Stimulated activated CD4-positive, alpha-beta T cell treated with anti-CD3 and anti-CD28 coated beads, Interleukin-4, amount 100 ng/mL, for 48 hours (primary cell): Measurements from ENCODE around the gene PREX1.

Experiments used
- DNase-seq, 2 donors: peaks; one replicate each; pipeline ENCODE4 v3.0.0-alpha.2; 2020; ENCODE audit warnings: low read depth in 2 of 2

The PREX1 gene

GRCh38 chr20:48683467-48684175, 144.2 kb downstream of the PREX1 start:
- no peak for DNase-seq

- DNase-seq: no peak
Observed at GRCh38 chr20:48682529-48683363, 145.1 kb downstream of the PREX1 start.

GRCh38 chr20:48681873-48682426, 145.8 kb downstream of the PREX1 start:
- DNase-seq: no peak

GRCh38 chr20:48681201-48681872, 146.5 kb downstream of the PREX1 start:
- DNase-seq: no peak

- no peak for DNase-seq
Observed at GRCh38 chr20:48680650-48681049, 147.1 kb downstream of the PREX1 start.

GRCh38 chr20:48679599-48679998, 148.2 kb downstream of the PREX1 start:
- DNase-seq: no peak

- DNase-seq: no peak
Observed at GRCh38 chr20:48679011-48679410, 148.8 kb downstream of the PREX1 start.

- no peak for DNase-seq
Observed at GRCh38 chr20:48678421-48678820, 149.4 kb downstream of the PREX1 start.

- DNase-seq: no peak
Observed at GRCh38 chr20:48676795-48677460, 150.9 kb downstream of the PREX1 start.

GRCh38 chr20:48676125-48676524, 151.7 kb downstream of the PREX1 start:
- DNase-seq: no peak

GRCh38 chr20:48674461-48674860, 153.3 kb downstream of the PREX1 start:
- no peak for DNase-seq

- no peak for DNase-seq
Observed at GRCh38 chr20:48673507-48673906, 154.3 kb downstream of the PREX1 start.

GRCh38 chr20:48672324-48672723, 155.5 kb downstream of the PREX1 start:
- no peak for DNase-seq

- no peak for DNase-seq
Observed at GRCh38 chr20:48671141-48671540, 156.7 kb downstream of the PREX1 start.

- DNase-seq: no peak
Observed at GRCh38 chr20:48669946-48670605, 157.7 kb downstream of the PREX1 start.

GRCh38 chr20:48668451-48668946, 159.3 kb downstream of the PREX1 start:
- DNase-seq: no peak

GRCh38 chr20:48667889-48668413, 159.8 kb downstream of the PREX1 start:
- no peak for DNase-seq

GRCh38 chr20:48667481-48667880, 160.3 kb downstream of the PREX1 start:
- DNase-seq: no peak

- DNase-seq: no peak
Observed at GRCh38 chr20:48665785-48666184, 162.0 kb downstream of the PREX1 start.

- no peak for DNase-seq
Observed at GRCh38 chr20:48662711-48663110, 165.1 kb downstream of the PREX1 start.
